HG03135 (cell line): ENCODE results near the gene RASGRP1.
"Not testable (repeated sequence)": the region's sequence is repeated elsewhere in the genome, so short reads cannot be mapped to it uniquely, and the experiment has no call there.

Experiments used
- ATAC-seq: cut with Tn5 transposase; IDR thresholded peaks from one replicate; pipeline ENCODE4 v1.9.1; 2021; ENCODE audit warnings: mild to moderate bottlenecking, moderate library complexity; ENCODE audit not compliant: unreplicated experiment

RASGRP1 gene

DNA sequence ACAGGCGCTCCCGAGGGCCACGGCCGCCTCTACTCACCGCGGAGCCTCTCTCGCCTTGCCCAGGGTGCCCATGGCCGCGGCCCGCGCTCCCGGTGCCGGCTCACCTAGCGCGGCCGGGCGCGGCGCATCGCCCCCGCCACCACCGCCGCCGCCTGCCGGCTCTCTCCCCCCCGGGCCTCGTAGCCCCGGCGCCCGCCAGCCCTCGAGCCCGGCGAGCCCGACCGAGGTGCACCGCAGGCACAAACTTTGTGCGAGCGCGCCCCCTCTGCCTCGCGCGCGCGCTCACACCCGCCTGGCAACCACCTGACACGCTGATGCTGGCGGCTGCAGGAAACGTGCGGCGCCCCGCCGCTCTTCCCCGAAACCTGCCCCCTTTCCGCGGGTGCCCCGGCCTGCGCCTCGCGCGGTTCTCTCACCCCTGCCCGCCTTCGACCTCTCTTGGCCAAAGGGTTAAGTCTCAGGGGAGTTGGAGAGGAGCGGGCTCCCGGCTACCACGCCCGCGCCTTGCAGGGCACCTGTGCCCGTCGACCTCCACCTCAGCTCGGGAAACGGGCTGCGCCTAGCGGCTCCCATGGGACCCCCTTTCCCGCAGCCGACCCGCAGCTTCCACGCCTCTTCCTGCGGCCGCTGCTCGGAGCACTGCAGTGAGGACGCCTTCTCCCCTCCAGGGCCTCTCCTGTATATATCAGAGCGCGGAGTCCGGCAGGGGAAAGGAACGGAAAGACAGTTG is at the start of gene RASGRP1:
RASGRP1 (minus strand) TSS at position 258 of the 730 bp plus-strand sequence; CDS start at position 72, 186 bp downstream.
- ATAC-seq = peak; percentile 66

- ATAC-seq = no peak
These were observed 48.5 kb upstream of the RASGRP1 start for GRCh38 chr15:38613085-38613484.

GRCh38 chr15:38612159-38612863 is 47.7 kb upstream of the RASGRP1 start:
- ATAC-seq = no peak

GRCh38 chr15:38611228-38611627 is 46.6 kb upstream of the RASGRP1 start:
- no peak for ATAC-seq

GRCh38 chr15:38610748-38611147 is 46.1 kb upstream of the RASGRP1 start:
- no peak for ATAC-seq

GRCh38 chr15:38609097-38609738 is 44.6 kb upstream of the RASGRP1 start:
- ATAC-seq = no peak

DNA sequence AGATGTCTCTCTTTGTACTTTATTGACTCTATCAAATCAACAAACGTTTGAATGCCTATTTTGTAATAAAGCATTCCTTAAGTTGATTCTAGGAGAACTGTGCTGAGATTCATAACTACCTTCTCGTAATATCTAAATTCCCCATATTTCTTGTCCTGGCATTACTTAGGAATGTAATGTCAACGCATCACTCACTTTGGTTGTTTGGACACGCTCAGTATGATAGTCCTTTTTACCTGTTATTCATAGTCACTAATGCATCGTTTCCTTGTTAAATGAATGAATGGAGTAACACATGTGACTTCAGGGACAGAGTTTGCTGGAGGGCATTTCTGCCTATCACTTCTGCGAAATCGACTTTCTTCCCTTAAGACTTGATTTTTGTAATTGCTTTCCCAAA is 44.1 kb upstream of the RASGRP1 start:
- no peak for ATAC-seq

GRCh38 chr15:38605744-38606143 is 41.1 kb upstream of the RASGRP1 start:
- no peak for ATAC-seq

GRCh38 chr15:38603672-38604071 is 39.1 kb upstream of the RASGRP1 start:
- no peak for ATAC-seq

DNA sequence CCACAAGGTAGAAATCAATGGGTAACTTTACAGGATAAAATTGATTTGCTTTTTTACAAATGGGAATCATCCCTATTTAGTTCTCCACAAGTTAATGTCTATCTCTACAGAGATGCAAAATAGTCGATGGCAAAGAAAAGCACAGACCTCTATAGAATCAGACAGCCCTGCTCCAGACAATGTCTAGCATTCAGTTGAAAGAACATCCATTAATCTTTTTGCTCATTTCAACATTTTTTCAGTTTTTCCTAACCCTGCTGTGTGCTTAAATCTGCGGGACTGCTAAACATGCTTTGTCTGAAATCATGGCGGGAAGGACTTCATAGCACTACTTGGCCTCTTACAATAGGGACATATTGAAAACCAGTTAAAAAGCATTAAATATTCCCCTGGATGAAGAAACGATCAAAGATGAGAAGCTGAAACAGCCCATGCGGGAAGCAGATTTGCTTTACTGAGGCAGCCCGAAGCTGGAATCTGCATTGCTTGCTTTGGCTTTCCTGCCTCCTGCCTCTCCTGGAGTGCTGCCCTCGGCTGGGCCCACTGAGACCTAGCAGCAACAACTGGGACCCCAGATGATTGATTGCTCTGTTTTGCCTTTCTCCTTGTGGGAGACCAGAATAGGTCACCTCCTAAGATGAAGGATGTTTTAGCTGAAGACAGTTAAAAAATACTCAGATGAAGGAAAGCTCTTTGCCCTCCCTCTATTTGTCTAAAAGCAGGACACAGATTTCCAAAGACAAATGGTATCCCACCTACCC is 38.5 kb upstream of the RASGRP1 start:
- ATAC-seq = no peak

DNA sequence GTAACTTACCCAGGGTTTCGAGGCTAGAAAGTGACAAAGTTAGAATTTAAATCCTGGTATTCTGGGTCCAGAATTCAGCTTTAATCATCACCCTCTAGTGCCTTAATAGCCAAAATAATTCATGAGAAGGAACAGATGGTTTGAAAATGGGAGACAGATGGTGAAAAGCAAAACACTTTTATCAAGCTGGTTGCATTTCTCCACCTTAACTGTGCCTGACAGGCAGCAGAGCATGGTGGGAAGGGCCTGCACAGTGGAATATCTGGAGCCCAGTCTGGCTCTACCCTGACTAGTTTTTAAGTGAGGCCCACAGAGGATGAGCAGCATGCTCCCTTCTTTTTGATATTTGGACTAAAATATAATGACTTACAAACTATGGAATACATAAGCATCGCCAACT is 35.6 kb upstream of the RASGRP1 start:
- ATAC-seq = no peak

GRCh38 chr15:38598749-38599148 is 34.1 kb upstream of the RASGRP1 start:
- ATAC-seq = no peak

DNA sequence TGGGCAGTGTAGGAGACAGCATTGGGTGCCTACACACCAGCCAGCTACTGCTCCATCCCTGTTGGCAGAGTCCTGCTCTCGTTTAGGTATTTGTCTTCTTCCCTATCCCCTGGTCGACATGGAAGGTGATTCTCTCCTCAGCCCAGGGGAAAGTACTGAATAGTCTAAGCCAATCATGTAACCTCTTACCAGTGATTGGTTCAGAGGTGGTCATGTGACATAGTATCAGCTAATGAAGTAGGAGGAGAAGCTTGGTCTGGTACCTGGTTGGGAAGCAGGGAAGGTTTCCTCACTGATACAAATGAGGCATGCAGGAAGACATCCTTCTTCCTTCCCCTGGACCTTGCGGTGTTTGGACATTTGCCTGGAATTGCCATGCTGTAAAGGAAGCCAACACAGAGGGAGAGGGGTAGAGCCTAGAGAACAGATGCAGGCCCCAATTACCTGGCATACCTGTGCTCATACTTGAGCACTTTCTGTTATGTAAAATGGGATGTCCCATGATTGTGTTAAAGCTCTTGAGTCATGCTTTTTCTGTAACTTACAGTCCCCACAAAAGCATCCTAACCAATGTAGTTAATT is 32.7 kb upstream of the RASGRP1 start:
- ATAC-seq = no peak

DNA sequence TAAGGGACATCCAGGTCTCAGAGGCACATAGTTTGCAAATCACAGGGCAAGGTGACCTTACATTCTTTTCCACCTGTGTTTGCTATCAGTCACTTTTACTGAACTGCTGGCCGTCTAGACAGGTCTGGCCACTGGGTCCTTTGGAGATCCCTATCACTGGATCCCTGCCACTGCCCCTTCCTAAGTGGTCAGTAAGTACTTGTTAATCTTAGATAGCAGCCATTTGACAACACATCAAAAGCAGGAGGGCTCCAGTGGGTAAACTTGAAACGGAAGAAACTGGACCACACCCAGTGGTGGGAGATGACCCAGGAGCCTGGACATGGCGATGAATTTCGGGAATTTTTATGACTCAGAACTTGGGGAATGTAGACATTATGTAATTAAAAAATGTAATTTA is 28.9 kb upstream of the RASGRP1 start:
- no peak for ATAC-seq

- no peak for ATAC-seq
These were observed 24.9 kb upstream of the RASGRP1 start for GRCh38 chr15:38589502-38589901.

DNA sequence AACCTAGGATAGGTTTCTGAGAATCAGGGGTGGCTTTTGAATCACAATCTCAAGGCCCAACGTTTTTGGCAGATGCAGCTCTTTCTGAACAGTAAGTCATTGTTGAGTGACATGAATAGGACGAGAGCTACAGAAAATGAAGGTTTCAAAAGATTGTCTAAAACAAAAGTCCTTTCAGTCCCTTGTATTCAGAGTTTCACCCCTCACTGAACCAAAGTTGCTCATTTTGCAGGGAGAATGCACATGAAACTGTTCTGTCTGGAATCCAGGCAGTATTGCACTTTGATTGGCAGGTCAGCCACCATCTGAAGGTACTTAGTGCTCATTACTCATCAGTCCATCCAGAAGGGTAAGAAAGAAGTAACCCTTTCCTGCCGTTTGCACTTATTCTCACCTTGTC is 24.1 kb upstream of the RASGRP1 start:
- ATAC-seq = no peak

GRCh38 chr15:38587214-38587613 is 22.6 kb upstream of the RASGRP1 start:
- ATAC-seq = no peak

GRCh38 chr15:38586005-38586404 is 21.4 kb upstream of the RASGRP1 start:
- ATAC-seq = not testable (repeated sequence)

- ATAC-seq = no peak
These were observed 14.0 kb upstream of the RASGRP1 start for GRCh38 chr15:38578626-38579025.

DNA sequence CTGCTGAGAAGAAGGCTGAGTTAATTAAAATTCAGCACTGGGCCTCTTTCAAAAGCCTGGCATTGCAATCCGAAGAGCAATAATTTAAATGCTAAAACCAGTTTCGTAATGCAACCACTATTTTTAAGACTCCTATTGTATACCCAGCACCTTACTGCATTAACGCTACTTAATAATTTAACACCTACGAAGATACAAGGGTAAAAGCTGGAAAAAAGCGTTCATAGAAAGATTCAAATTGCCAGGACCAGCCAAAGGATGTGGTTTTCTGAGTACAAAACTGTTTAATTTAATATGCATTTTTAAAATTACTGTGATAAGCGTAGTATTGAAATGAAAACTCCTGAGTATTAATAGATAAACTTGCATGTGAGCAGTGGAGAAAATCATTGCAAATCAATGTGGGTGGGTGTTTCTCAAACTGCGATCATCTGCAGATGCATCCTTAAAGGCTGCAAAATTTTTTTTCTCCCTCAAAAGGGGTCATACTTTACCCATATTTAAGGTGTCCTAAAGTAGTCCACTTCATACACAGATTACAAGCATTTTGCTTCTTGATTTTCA is 12.9 kb upstream of the RASGRP1 start:
- no peak for ATAC-seq

- ATAC-seq = no peak
These were observed 12.2 kb upstream of the RASGRP1 start for GRCh38 chr15:38576837-38577236.
